HepG2 (cell line): ENCODE measurements around the gene SAPCD2. TPM values are rescaled to one million over a fixed set of nuclear protein-coding genes. Genes with fewer than 3 reads are reported as not detected.
A peak's percentile ranks its signal among the peaks of the same experiment; 100 is the strongest.

Source experiments
- ATAC-seq: fragments of 200-7000 bp; cut with Tn5 transposase; 3 replicates; pipeline ENCODE4 v1.9.1; 2020; ENCODE audit warnings: mild to moderate bottlenecking, moderate library complexity
- BruUV-seq: library from RNA; stranded (reverse); fragments of 400-500 nt; replicated peaks from 2 replicates; lab custom pipeline; 2021; lab: Mats Ljungman, UMichigan
- CTCF ChIA-PET: fragments of 300-600 bp; formaldehyde crosslinking; extraction: SDS; loops from one replicate; lab custom pipeline; 2021; ENCODE audit warnings: low total read pairs, inconsistent platforms, low intra/inter-chr PET ratio; lab: Yijun Ruan, JAX
- POLR2A ChIA-PET: fragments of 350-600 bp; sonication (Branson Sonifier 250); formaldehyde crosslinking; loops from one replicate; lab custom pipeline; 2020; ENCODE audit warnings: antibody characterized with exemption, inconsistent platforms; lab: Yijun Ruan, JAX
- DNase-seq: peaks from one replicate; pipeline ENCODE4 v3.0.0-alpha.2; 2015; ENCODE audit warnings: low spot score
- FAIRE-seq: peaks from 3 replicates; lab custom pipeline; 2011; peaks lifted over from hg19 to GRCh38; lab: Jason Lieb, UNC
- H2AFZ ChIP-seq: one replicate; pipeline ENCODE4 v1.6.1; 2011; ENCODE audit warnings: low read length, inconsistent platforms
- H3K27ac ChIP-seq: fragments of 300-600 bp; 3 replicates; pipeline ENCODE4 v1.8.0; 2011; ENCODE audit warnings: mixed run types, mild to moderate bottlenecking, mixed read lengths, low read length, inconsistent platforms; ENCODE audit not compliant: insufficient read depth; ENCODE audit errors: extremely low read length
- H3K27me3 ChIP-seq, 2 experiments: fragments of 200-600 bp in 1 of 2; 2 replicates in 1 of 2; 3 replicates in 1 of 2; pipeline versions ENCODE4 v1.6.0 to v1.8.0; 2011; ENCODE audit warnings: low read length in 2 of 2, mild to moderate bottlenecking in 2 of 2, moderate library complexity in 2 of 2, inconsistent platforms in 1 of 2; ENCODE audit not compliant: insufficient read depth in 2 of 2, control insufficient read depth in 1 of 2
- H3K36me3 ChIP-seq, 2 experiments: fragments of 200-600 bp in 1 of 2; replicated peaks in 1 of 2; 2 replicates in 1 of 2; 3 replicates in 1 of 2; pipeline versions ENCODE4 v1.5.1 to v1.8.0; 2011; ENCODE audit warnings: low read length in 2 of 2, inconsistent platforms in 1 of 2; ENCODE audit not compliant: insufficient read depth in 2 of 2, control insufficient read depth in 1 of 2
- H3K4me1 ChIP-seq: 2 replicates; pipeline ENCODE4 v1.5.1; 2012; ENCODE audit warnings: low read length, inconsistent platforms; ENCODE audit not compliant: insufficient read depth
- H3K4me2 ChIP-seq: 2 replicates; pipeline ENCODE4 v1.6.0; 2011; ENCODE audit warnings: low read depth, low read length, inconsistent platforms
- H3K4me3 ChIP-seq, 3 experiments: fragments of 200-600 bp in 1 of 3; sonication (generic), shearing (Covaris generic) in 1 of 3; replicated peaks in 1 of 3; 2 replicates each; pipeline ENCODE4 v1.5.1; 2011 to 2016; ENCODE audit warnings: low read length in 3 of 3, inconsistent platforms in 2 of 3, low read depth in 2 of 3, mild to moderate bottlenecking in 2 of 3, control low read depth in 1 of 3, mixed read lengths in 1 of 3; ENCODE audit not compliant: insufficient read depth in 1 of 3
- H3K79me2 ChIP-seq: one replicate; pipeline ENCODE4 v1.6.1; 2011; ENCODE audit warnings: low read length, inconsistent platforms; ENCODE audit not compliant: insufficient read depth
- H3K9ac ChIP-seq: 2 replicates; pipeline ENCODE4 v1.6.0; 2011; ENCODE audit warnings: mild to moderate bottlenecking, low read depth, low read length, inconsistent platforms; ENCODE audit not compliant: insufficient read depth
- H3K9me3 ChIP-seq: 2 replicates; pipeline ENCODE4 v1.5.1; 2012; ENCODE audit warnings: mild to moderate bottlenecking, low read length
- H4K20me1 ChIP-seq: 2 replicates; pipeline ENCODE4 v1.6.0; 2011; ENCODE audit warnings: inconsistent platforms, mild to moderate bottlenecking, low read length, moderate library complexity; ENCODE audit not compliant: insufficient read depth
- ATF3 ChIP-seq: sonication (generic); formaldehyde crosslinking; IDR thresholded peaks from 2 replicates; pipeline ENCODE4 v1.4.0; 2020; ENCODE audit warnings: missing genetic modification reagents
- DNMT1 ChIP-seq: sonication (generic); formaldehyde crosslinking; IDR thresholded peaks from 2 replicates; pipeline ENCODE4 v1.5.1; 2020; ENCODE audit warnings: mild to moderate bottlenecking, missing genetic modification reagents
- DZIP1 ChIP-seq: sonication (generic); formaldehyde crosslinking; IDR thresholded peaks from 2 replicates; pipeline ENCODE4 v1.5.0; 2020; ENCODE audit warnings: mild to moderate bottlenecking, missing genetic modification reagents
- GABPA ChIP-seq, 2 experiments: IDR thresholded peaks; 2 replicates each; pipeline ENCODE4 v1.6.1; 2011 to 2016; ENCODE audit warnings: low read depth in 2 of 2, low read length in 1 of 2, missing biosample characterization in 1 of 2, missing genetic modification characterization in 1 of 2
- KAT7 ChIP-seq: IDR thresholded peaks from 2 replicates; pipeline ENCODE4 v1.6.1; 2018; ENCODE audit warnings: borderline replicate concordance, missing compliant biosample characterization
- KDM1A ChIP-seq: IDR thresholded peaks from 2 replicates; pipeline ENCODE4 v1.6.1; 2016; ENCODE audit warnings: missing compliant biosample characterization
- LCORL ChIP-seq, 2 experiments: fragments of 450-650 bp in 1 of 2; sonication (generic) in 1 of 2; formaldehyde crosslinking in 1 of 2; IDR thresholded peaks; 2 replicates each; pipeline versions ENCODE4 v1.5.0 to v1.6.1; 2017 to 2020; ENCODE audit warnings: antibody characterized with exemption in 1 of 2, missing genetic modification reagents in 1 of 2
- MEIS2 ChIP-seq: sonication (generic); formaldehyde crosslinking; IDR thresholded peaks from 2 replicates; pipeline ENCODE4 v1.9.0; 2021; ENCODE audit warnings: mild to moderate bottlenecking, missing genetic modification reagents
- MTF2 ChIP-seq: sonication (generic); formaldehyde crosslinking; IDR thresholded peaks from 2 replicates; pipeline ENCODE4 v1.5.0; 2020; ENCODE audit warnings: missing genetic modification reagents, borderline replicate concordance
- MXD4 ChIP-seq: IDR thresholded peaks from 2 replicates; pipeline ENCODE4 v1.6.1; 2016; ENCODE audit warnings: mild to moderate bottlenecking, missing biosample characterization, missing genetic modification reagents
- REXO4 ChIP-seq: sonication (generic); formaldehyde crosslinking; IDR thresholded peaks from 2 replicates; pipeline ENCODE4 v1.8.0; 2022; ENCODE audit warnings: missing genetic modification reagents, mild to moderate bottlenecking, borderline replicate concordance
- SRSF4 ChIP-seq: fragments of 200-400 bp; formaldehyde crosslinking; IDR thresholded peaks from one replicate; pipeline ENCODE4 v1.6.1; 2018; ENCODE audit warnings: mild to moderate bottlenecking, low read depth, low read length, moderate library complexity; ENCODE audit not compliant: poor library complexity, severe bottlenecking
- TBX3 ChIP-seq: fragments of 450-650 bp; IDR thresholded peaks from 2 replicates; pipeline ENCODE4 v1.6.1; 2017; ENCODE audit warnings: antibody characterized with exemption, mild to moderate bottlenecking, inconsistent platforms, borderline replicate concordance
- TEF ChIP-seq: sonication (generic); formaldehyde crosslinking; IDR thresholded peaks from 2 replicates; pipeline ENCODE4 v1.5.0; 2020; ENCODE audit warnings: missing genetic modification reagents
- TOE1 ChIP-seq: sonication (generic); formaldehyde crosslinking; IDR thresholded peaks from 2 replicates; pipeline ENCODE4 v1.4.0; 2020; ENCODE audit warnings: mild to moderate bottlenecking, missing genetic modification reagents
- ZBTB7B ChIP-seq: sonication (generic); formaldehyde crosslinking; IDR thresholded peaks from 2 replicates; pipeline ENCODE4 v1.4.0; 2020; ENCODE audit warnings: missing genetic modification reagents
- ZNF282 ChIP-seq: fragments of 450-650 bp; IDR thresholded peaks from 2 replicates; pipeline ENCODE4 v1.6.1; 2018; ENCODE audit not compliant: partially characterized antibody
- ZNF724P ChIP-seq: sonication (generic); formaldehyde crosslinking; IDR thresholded peaks from 2 replicates; pipeline ENCODE4 v1.8.0; 2022; ENCODE audit warnings: missing genetic modification reagents, borderline replicate concordance
- ZZZ3 ChIP-seq: sonication (generic); formaldehyde crosslinking; IDR thresholded peaks from 2 replicates; pipeline ENCODE4 v1.4.0; 2020; ENCODE audit warnings: missing genetic modification reagents, mild to moderate bottlenecking, borderline replicate concordance
- WGBS: methylation state at CpG from one replicate; pipeline ENCODE4 v1.1.6; 2017; ENCODE audit warnings: low lambda C conversion rate; 5-methylcytosine and 5-hydroxymethylcytosine counted together
- in situ Hi-C: cut with HindIII; loops from 2 replicates; pipeline ENCODE4 v1.10.0; 2017; ENCODE audit warnings: low pct_unique_long_range_greater_than_20kb; ENCODE audit not compliant: extremely low pct_ligation_motif_present
- intact Hi-C: fragments of 100-400 bp; cut with micrococcal nuclease; formaldehyde crosslinking; loops from one replicate; pipeline ENCODE4 v1.10.0; 2022; ENCODE audit not compliant: unreplicated experiment
- polyA plus RNA-seq, 8 experiments: library from polyadenylated mRNA; depleted of rRNA in 3 of 8; stranded (reverse) in 7 of 8; unstranded in 1 of 8; fragments of >200 nt; fragmentation: Illumina TruSeq in 4 of 8; extraction: Trizol in 4 of 8; gene quantifications; 2 replicates each; pipeline versions ENCODE4 v1.2.1 to v1.2.3, GENCODE V29; 2011 to 2016; ENCODE audit warnings: low read depth in 4 of 8, missing spikeins in 1 of 8, mixed read lengths in 1 of 8; ENCODE audit not compliant: insufficient read depth in 1 of 8
- total RNA-seq, 5 experiments: library from RNA; depleted of rRNA; stranded (reverse); fragments of >200 nt; fragmentation: Illumina TruSeq; extraction: Trizol; gene quantifications; 2 replicates each; pipeline ENCODE4 v1.2.3, GENCODE V29; 2016; ENCODE audit warnings: low read depth in 1 of 5
- TF ChIP-seq, protein P1 (sequence below): sonication (generic); formaldehyde crosslinking; IDR thresholded peaks from 2 replicates; pipeline ENCODE4 v1.9.0; 2022; ENCODE audit warnings: missing genetic modification reagents, mild to moderate bottlenecking, borderline replicate concordance

SAPCD2 gene
- total and polyA plus RNA-seq, 2 of the 13 experiments (the other 11 are each of a cell fraction or from before 2014, with no cell fraction given) = 21.9 to 42.8 TPM

- H3K27ac ChIP-seq = peak overlapping the region; percentile 36
- no peaks in the 10 kb centered on the region for H3K36me3 ChIP-seq
- peak overlapping the region; percentile 45; the same call in 1 of the 2 replicates for H3K4me2 ChIP-seq
- 81% methylated on average over 22 of the region's 23 CpGs for WGBS
- intact Hi-C loops (no loop called here), in situ Hi-C loops (no loop called here)
- no peak for DNase-seq
- no TSS peak for BruUV-seq
- peak overlapping the region; percentile 11; the same call in 1 of the 2 replicates for H3K9ac ChIP-seq
- no peaks in the 10 kb centered on the region for H4K20me1 ChIP-seq
- H3K27me3 ChIP-seq = peaks cover 0 to 5% of the 10 kb centered on the region in 2 experiments; a peak in 1 of 5 replicates
- ATAC-seq = peak; percentile 3; the same call in 2 of the 3 replicates
- H3K9me3 ChIP-seq = no peaks in the 10 kb centered on the region
- peaks cover 61% of the 10 kb centered on the region for H3K4me1 ChIP-seq
- CTCF ChIA-PET = no interaction called here
- no peak overlapping the region; a peak in 1 of 6 replicates for H3K4me3 ChIP-seq
- POLR2A ChIA-PET = interaction anchor here (0.7 to 1.7 kb wide), 8 partner anchors 9 to 223 kb away, joined by 3 to 6 read pairs (median 4); partner anchors contain the start of genes CLIC3, FUT7 and PAXX
- no peak for FAIRE-seq
- H2AFZ ChIP-seq = no peak overlapping the region
- H3K79me2 ChIP-seq = no peaks in the 10 kb centered on the region
- TF ChIP-seq, protein P1, sequence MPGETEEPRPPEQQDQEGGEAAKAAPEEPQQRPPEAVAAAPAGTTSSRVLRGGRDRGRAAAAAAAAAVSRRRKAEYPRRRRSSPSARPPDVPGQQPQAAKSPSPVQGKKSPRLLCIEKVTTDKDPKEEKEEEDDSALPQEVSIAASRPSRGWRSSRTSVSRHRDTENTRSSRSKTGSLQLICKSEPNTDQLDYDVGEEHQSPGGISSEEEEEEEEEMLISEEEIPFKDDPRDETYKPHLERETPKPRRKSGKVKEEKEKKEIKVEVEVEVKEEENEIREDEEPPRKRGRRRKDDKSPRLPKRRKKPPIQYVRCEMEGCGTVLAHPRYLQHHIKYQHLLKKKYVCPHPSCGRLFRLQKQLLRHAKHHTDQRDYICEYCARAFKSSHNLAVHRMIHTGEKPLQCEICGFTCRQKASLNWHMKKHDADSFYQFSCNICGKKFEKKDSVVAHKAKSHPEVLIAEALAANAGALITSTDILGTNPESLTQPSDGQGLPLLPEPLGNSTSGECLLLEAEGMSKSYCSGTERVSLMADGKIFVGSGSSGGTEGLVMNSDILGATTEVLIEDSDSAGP (CRISPR knock-in tag) = 0 out of 2 replicates have a peak, but pooled peaks have one; percentile 10
- no peak for TF ChIP-seq ATF3 (CRISPR knock-in tag)
- TF ChIP-seq KDM1A (CRISPR knock-in tag) = no peak
- TF ChIP-seq GABPA (IDR thresholded peaks at IDR 0.05; ENCODE audit: low read depth, low read length) = no peak
- no peak for TF ChIP-seq GABPA (CRISPR knock-in tag; IDR thresholded peaks at IDR 0.05; ENCODE audit: low read depth)
- TF ChIP-seq TOE1 (CRISPR knock-in tag) = no peak
- no peak for TF ChIP-seq ZNF724P (CRISPR knock-in tag)
- no peak for TF ChIP-seq TBX3
- TF ChIP-seq ZZZ3 (CRISPR knock-in tag) = no peak
- TF ChIP-seq DNMT1 (CRISPR knock-in tag) = 0 out of 2 replicates have a peak, but pooled peaks have one; percentile 13
- no peak for TF ChIP-seq ZNF282
- no peak for TF ChIP-seq SRSF4
- TF ChIP-seq ZBTB7B = no peak
- TF ChIP-seq MTF2 (CRISPR knock-in tag) = no peak
- TF ChIP-seq TEF (CRISPR knock-in tag) = no peak
- no peak for TF ChIP-seq MEIS2 (CRISPR knock-in tag)
- no peak for TF ChIP-seq LCORL (IDR thresholded peaks at IDR 0.05)
- TF ChIP-seq LCORL (CRISPR knock-in tag; IDR thresholded peaks at IDR 0.05) = no peak
- no peak for TF ChIP-seq MXD4 (CRISPR knock-in tag)
- 0 out of 2 replicates have a peak, but pooled peaks have one; percentile 11 for TF ChIP-seq DZIP1 (CRISPR knock-in tag)
- TF ChIP-seq REXO4 (CRISPR knock-in tag) = no peak
- no peak for TF ChIP-seq KAT7
Observed at GRCh38 chr9:137022662-137023008, 47.7 kb downstream of the SAPCD2 start.
